H7 (cell line): ENCODE results near the gene C3orf20. TPM values are rescaled to one million over a fixed set of nuclear protein-coding genes. Genes with fewer than 3 reads are reported as not detected.

Experiments used
- DNase-seq: peaks from one replicate; pipeline ENCODE4 v3.0.0; 2012
- H3K27me3 ChIP-seq: 2 replicates; pipeline ENCODE4 v1.6.0; 2011; ENCODE audit warnings: mild to moderate bottlenecking, low read length; ENCODE audit not compliant: control insufficient read depth, insufficient read depth
- H3K36me3 ChIP-seq: replicated peaks from 2 replicates; pipeline ENCODE4 v1.5.1; 2011; ENCODE audit warnings: low read length; ENCODE audit not compliant: control insufficient read depth, insufficient read depth
- H3K4me3 ChIP-seq: 2 replicates; pipeline ENCODE4 v1.5.1; 2011; ENCODE audit warnings: low read depth, mild to moderate bottlenecking, control low read depth, low read length, moderate library complexity; ENCODE audit not compliant: insufficient read depth
- total RNA-seq: library from RNA; depleted of rRNA; stranded (reverse); fragments of >200 nt; shearing (Covaris generic); gene quantifications from 2 replicates; pipeline ENCODE4 v1.2.3, GENCODE V29; 2014

Gene C3orf20
- total RNA-seq, 1 experiment from 2014 or later, result 0.07 TPM

GRCh38 chr3:14664170-14664569 is 10.8 kb upstream of the C3orf20 start:
- H3K27me3 ChIP-seq, result no peaks in the 10 kb centered on the region
- no peak overlapping the region for H3K4me3 ChIP-seq
- no peak for DNase-seq
- H3K36me3 ChIP-seq, result peaks cover 42% of the 10 kb centered on the region

- Histone ChIP-seq H3K36me3 (peaks cover 29% of the 10 kb centered on the region), H3K4me3 (no peak overlapping the region), H3K27me3 (no peaks in the 10 kb centered on the region)
- DNase-seq, result no peak
Observed at GRCh38 chr3:14672588-14672987, 2.4 kb upstream of the C3orf20 start.

- H3K36me3 ChIP-seq, result peaks cover 7% of the 10 kb centered on the region
- no peaks in the 10 kb centered on the region for H3K27me3 ChIP-seq
- H3K4me3 ChIP-seq, result no peak overlapping the region
- no peak for DNase-seq
Observed at GRCh38 chr3:14676881-14677280, 1.9 kb downstream of the C3orf20 start.

- no peak overlapping the region for H3K4me3 ChIP-seq
- DNase-seq, result no peak
- no peaks in the 10 kb centered on the region for H3K27me3 ChIP-seq
- no peaks in the 10 kb centered on the region for H3K36me3 ChIP-seq
Observed at GRCh38 chr3:14678015-14678503, 3.1 kb downstream of the C3orf20 start.

GRCh38 chr3:14680115-14680514 is 5.2 kb downstream of the C3orf20 start:
- Histone ChIP-seq H3K4me3 (no peak overlapping the region), H3K36me3 (no peaks in the 10 kb centered on the region), H3K27me3 (no peaks in the 10 kb centered on the region)
- DNase-seq, result no peak

- H3K36me3 ChIP-seq, result no peaks in the 10 kb centered on the region
- DNase-seq, result no peak
- no peaks in the 10 kb centered on the region for H3K27me3 ChIP-seq
- no peak overlapping the region for H3K4me3 ChIP-seq
Observed at GRCh38 chr3:14680716-14681115, 5.8 kb downstream of the C3orf20 start.

- DNase-seq, result no peak
- Histone ChIP-seq H3K36me3 (no peaks in the 10 kb centered on the region), H3K4me3 (no peak overlapping the region), H3K27me3 (no peaks in the 10 kb centered on the region)
Observed at GRCh38 chr3:14684447-14684846, 9.5 kb downstream of the C3orf20 start.

GRCh38 chr3:14685179-14685578 is 10.2 kb downstream of the C3orf20 start:
- no peaks in the 10 kb centered on the region for H3K36me3 ChIP-seq
- no peak overlapping the region for H3K4me3 ChIP-seq
- H3K27me3 ChIP-seq, result no peaks in the 10 kb centered on the region
- DNase-seq, result no peak

- Histone ChIP-seq H3K36me3 (no peaks in the 10 kb centered on the region), H3K27me3 (no peaks in the 10 kb centered on the region), H3K4me3 (no peak overlapping the region)
- no peak for DNase-seq
Observed at GRCh38 chr3:14687360-14687759, 12.4 kb downstream of the C3orf20 start.

GRCh38 chr3:14688525-14688924 is 13.6 kb downstream of the C3orf20 start:
- no peaks in the 10 kb centered on the region for H3K36me3 ChIP-seq
- H3K4me3 ChIP-seq, result no peak overlapping the region
- no peak for DNase-seq
- no peaks in the 10 kb centered on the region for H3K27me3 ChIP-seq

GRCh38 chr3:14689247-14689980 is 14.5 kb downstream of the C3orf20 start:
- Histone ChIP-seq H3K36me3 (no peaks in the 10 kb centered on the region), H3K4me3 (no peak overlapping the region), H3K27me3 (no peaks in the 10 kb centered on the region)
- no peak for DNase-seq

GRCh38 chr3:14691239-14691638 is 16.3 kb downstream of the C3orf20 start:
- Histone ChIP-seq H3K4me3 (no peak overlapping the region), H3K36me3 (no peaks in the 10 kb centered on the region), H3K27me3 (no peaks in the 10 kb centered on the region)
- DNase-seq, result no peak

GRCh38 chr3:14691719-14692118 is 16.8 kb downstream of the C3orf20 start:
- Histone ChIP-seq H3K27me3 (no peaks in the 10 kb centered on the region), H3K36me3 (no peaks in the 10 kb centered on the region), H3K4me3 (no peak overlapping the region)
- DNase-seq, result no peak

GRCh38 chr3:14698601-14699244 is 23.8 kb downstream of the C3orf20 start:
- Histone ChIP-seq H3K4me3 (no peak overlapping the region), H3K27me3 (no peaks in the 10 kb centered on the region), H3K36me3 (no peaks in the 10 kb centered on the region)
- no peak for DNase-seq

GRCh38 chr3:14699643-14700042 is 24.7 kb downstream of the C3orf20 start:
- Histone ChIP-seq H3K36me3 (no peaks in the 10 kb centered on the region), H3K4me3 (no peak overlapping the region), H3K27me3 (no peaks in the 10 kb centered on the region)
- no peak for DNase-seq
